Choroid plexus epithelial cell (primary cell): ENCODE measurements around the gene EPHA2.
A peak's percentile ranks its signal among the peaks of the same experiment; 100 is the strongest.

ENCODE experiments used
- DNase-seq: peaks from one replicate; pipeline ENCODE4 v3.0.0-alpha.2; 2010; ENCODE audit warnings: low read depth
- H3K4me3 ChIP-seq: 2 replicates; pipeline ENCODE4 v1.5.1; 2011; ENCODE audit warnings: low read depth, mild to moderate bottlenecking, control low read depth, low read length, moderate library complexity
- CTCF ChIP-seq: conservative IDR thresholded peaks from 2 replicates; pipeline ENCODE4 v1.5.1; 2011; ENCODE audit warnings: low read depth, mild to moderate bottlenecking, control low read depth, inconsistent platforms, low read length, moderate library complexity

The EPHA2 gene

GRCh38 chr1:16191309-16191708 is 35.4 kb upstream of the EPHA2 start:
- TF ChIP-seq CTCF: no peak
- no peak for DNase-seq
- no peak overlapping the region for H3K4me3 ChIP-seq

GRCh38 chr1:16189921-16190621 is 34.2 kb upstream of the EPHA2 start:
- TF ChIP-seq CTCF: no peak
- DNase-seq: no peak
- no peak overlapping the region for H3K4me3 ChIP-seq

- no peak for TF ChIP-seq CTCF
- no peak overlapping the region for H3K4me3 ChIP-seq
- peak; percentile 34 for DNase-seq
Measured at GRCh38 chr1:16189003-16189402, 33.1 kb upstream of the EPHA2 start.

GRCh38 chr1:16187748-16188401 is 32.0 kb upstream of the EPHA2 start:
- peak; percentile 85 for DNase-seq
- peak; percentile 99 for TF ChIP-seq CTCF

GRCh38 chr1:16186655-16187235 is 30.9 kb upstream of the EPHA2 start:
- H3K4me3 ChIP-seq: no peak overlapping the region
- no peak for DNase-seq
- no peak for TF ChIP-seq CTCF

More at GRCh38 chr1:16187748-16188401, 32.0 kb upstream of the EPHA2 start:
- no peak overlapping the region for H3K4me3 ChIP-seq

- TF ChIP-seq CTCF: no peak
- no peak overlapping the region for H3K4me3 ChIP-seq
- no peak for DNase-seq
Measured at GRCh38 chr1:16184557-16185303, 28.9 kb upstream of the EPHA2 start.
